Brain microvascular endothelial cell (primary cell): ENCODE data around the gene ATXN2L.
A peak's percentile ranks its signal among the peaks of the same experiment; 100 is the strongest.

ENCODE experiments used
- DNase-seq: peaks from one replicate; pipeline ENCODE4 v3.0.0-alpha.2; 2020
- H3K27ac ChIP-seq: fragments of 250-450 bp; sonication (Bioruptor Pico); 2 replicates; pipeline ENCODE4 v1.5.1; 2020; ENCODE audit warnings: mild to moderate bottlenecking, moderate library complexity
- H3K27me3 ChIP-seq: fragments of 250-450 bp; sonication (Bioruptor Pico); replicated peaks from 2 replicates; pipeline ENCODE4 v1.5.1; 2020; ENCODE audit warnings: mild to moderate bottlenecking
- H3K36me3 ChIP-seq: fragments of 250-450 bp; sonication (Bioruptor Pico); replicated peaks from 2 replicates; pipeline ENCODE4 v1.5.1; 2020; ENCODE audit warnings: mild to moderate bottlenecking
- H3K4me3 ChIP-seq: 2 replicates; pipeline ENCODE4 v1.5.1; 2011; ENCODE audit warnings: low read depth, mild to moderate bottlenecking, control low read depth, low read length, moderate library complexity
- in situ Hi-C: cut with HindIII; loops from 2 replicates; pipeline ENCODE4 v1.10.0; 2017; ENCODE audit warnings: low sequenced_read_pairs, low pct_ligation_motif_present
- TF ChIP-seq, protein P1 (sequence below): IDR thresholded peaks from 2 replicates; pipeline ENCODE4 v1.5.1; 2011; ENCODE audit warnings: low read depth, mild to moderate bottlenecking, moderate library complexity, low read length, control low read depth, inconsistent platforms; ENCODE audit errors: missing control alignments

The ATXN2L gene

DNA sequence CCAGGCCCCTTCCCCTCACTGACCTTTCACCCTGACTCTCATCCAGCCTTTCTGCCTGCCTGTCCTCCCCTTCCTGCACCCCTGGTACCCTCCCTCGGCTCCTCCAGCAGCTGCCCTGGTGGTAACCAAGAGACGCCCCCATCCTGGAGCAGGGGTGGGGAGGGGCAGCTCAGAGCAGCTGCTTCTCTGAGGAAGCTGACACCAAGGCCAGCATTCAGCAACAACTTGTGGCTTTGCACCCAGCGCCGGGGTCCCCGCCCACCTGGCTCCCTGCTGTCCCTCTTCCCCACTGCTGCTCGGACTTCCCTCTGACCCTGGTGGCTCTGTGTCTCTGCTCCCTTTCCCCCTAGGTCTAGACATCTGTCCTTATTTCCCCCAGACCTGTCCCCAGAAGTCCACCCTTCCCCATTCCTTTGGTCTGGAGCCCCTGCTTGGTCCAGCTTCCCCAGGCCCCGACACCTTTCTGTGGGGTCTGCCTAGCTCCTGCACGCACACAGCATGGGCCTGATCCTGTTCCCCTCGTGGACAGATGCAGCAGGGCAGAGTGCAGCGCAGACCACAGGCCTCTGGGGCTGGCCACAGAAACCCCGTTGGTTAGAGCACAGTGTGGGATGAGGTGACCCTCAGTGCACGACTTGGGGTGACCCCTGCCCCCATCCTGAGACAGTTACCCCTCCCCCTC is 54.3 kb downstream of the ATXN2L start:
- Histone ChIP-seq H3K27ac (no peak overlapping the region), H3K27me3 (no peaks in the 10 kb centered on the region), H3K4me3 (no peak overlapping the region), H3K36me3 (peaks cover 15% of the 10 kb centered on the region)
- in situ Hi-C loops = no loop called here
- TF ChIP-seq, protein P1, sequence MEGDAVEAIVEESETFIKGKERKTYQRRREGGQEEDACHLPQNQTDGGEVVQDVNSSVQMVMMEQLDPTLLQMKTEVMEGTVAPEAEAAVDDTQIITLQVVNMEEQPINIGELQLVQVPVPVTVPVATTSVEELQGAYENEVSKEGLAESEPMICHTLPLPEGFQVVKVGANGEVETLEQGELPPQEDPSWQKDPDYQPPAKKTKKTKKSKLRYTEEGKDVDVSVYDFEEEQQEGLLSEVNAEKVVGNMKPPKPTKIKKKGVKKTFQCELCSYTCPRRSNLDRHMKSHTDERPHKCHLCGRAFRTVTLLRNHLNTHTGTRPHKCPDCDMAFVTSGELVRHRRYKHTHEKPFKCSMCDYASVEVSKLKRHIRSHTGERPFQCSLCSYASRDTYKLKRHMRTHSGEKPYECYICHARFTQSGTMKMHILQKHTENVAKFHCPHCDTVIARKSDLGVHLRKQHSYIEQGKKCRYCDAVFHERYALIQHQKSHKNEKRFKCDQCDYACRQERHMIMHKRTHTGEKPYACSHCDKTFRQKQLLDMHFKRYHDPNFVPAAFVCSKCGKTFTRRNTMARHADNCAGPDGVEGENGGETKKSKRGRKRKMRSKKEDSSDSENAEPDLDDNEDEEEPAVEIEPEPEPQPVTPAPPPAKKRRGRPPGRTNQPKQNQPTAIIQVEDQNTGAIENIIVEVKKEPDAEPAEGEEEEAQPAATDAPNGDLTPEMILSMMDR = no peak
- DNase-seq = no peak

DNA sequence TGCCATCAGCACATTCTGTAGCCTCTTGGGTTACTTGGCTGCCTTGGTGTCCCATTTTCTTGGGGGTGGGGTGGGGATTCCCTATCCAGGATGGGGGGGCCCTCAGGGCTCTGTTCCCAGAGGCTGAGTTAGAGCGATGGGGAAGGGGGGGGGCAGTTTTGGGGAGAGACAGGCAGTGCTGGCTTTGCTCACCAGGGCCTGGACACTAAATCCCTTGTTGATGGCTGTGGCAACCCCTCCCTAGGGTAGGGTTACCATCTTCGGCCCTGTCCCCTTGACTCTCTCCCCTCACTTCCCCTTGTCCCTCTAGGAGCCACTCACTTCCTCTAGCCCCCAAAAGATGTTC is 54.8 kb downstream of the ATXN2L start:
- Histone ChIP-seq H3K27me3 (no peaks in the 10 kb centered on the region), H3K36me3 (peaks cover 13% of the 10 kb centered on the region), H3K27ac (no peak overlapping the region), H3K4me3 (no peak overlapping the region)
- no peak for DNase-seq
- in situ Hi-C loops = no loop called here
- TF ChIP-seq, protein P1 = no peak

DNA sequence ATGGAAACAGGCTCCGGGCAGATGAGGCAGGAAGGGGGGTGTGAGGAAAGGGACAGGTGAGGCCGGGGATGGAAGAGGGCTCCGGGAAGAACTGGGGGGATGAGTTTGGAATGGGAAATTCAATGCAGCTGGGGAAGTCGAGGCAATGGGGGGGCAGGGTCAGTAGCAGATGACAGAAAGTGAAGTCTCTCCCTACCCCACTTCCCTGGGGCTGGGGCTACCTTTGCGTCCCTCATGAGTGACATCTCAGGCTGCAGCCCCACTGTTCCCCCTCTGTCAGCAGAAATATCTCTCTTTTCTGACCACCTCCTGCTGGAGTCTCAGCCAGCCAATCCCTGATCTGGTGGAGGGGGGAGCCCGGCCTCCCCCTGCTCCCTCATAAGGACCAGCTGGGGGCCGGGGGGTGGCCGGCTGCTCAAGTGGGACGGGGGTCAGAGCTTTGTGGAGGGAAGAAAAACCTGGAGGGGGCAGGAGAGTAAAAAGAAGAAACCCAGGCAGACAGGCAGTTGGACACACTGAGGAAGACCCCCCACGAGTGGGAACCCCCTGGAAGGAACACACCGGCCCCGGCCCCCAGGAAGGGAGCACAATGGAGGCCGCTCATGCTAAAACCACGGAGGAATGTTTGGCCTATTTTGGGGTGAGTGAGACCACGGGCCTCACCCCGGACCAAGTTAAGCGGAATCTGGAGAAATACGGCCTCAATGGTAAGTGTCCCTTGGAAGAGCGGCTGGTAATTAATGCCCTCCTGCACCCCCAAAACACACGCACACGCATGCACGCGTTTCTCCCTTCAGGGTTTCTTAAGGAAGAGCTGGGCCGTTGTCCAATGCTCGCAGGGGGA is 55.5 kb downstream of the ATXN2L start, which contains the start of gene ATP2A1:
Gene ATP2A1, plus strand, starts transcription at position 406 of the 844 bp plus-strand sequence. Its CDS starts 184 bp downstream, at position 590.
- Histone ChIP-seq H3K4me3 (peak within 1 kb of the TSS; percentile 67), H3K27ac (no peak within 1 kb of the TSS)
- TF ChIP-seq, protein P1 = no peak

DNA sequence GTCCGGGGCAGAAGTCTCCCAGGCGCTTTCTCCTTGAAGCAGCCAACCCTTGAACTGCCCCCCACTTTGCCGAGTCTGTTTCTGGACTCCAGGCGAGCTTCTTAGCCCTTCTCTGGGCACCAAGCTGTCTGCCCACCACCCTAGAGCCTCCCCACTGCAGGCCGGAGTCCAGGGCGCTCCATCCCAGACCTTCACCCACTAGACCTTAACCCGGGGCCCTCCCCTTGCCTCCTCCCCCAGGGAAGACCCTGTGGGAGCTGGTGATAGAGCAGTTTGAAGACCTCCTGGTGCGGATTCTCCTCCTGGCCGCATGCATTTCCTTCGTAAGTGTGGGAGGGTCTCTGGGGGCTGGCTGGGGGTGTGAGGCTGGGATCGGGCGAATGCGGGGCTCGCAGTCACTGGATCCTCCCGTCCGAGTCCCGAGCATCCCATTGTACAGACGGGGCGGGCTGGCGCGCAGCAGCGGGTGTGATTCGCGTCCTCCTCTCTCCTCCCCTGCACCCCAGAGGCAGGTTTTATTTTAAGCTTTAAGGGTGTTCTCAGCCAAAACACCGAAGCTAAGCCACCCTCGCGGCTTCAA is 56.6 kb downstream of the ATXN2L start:
- Histone ChIP-seq H3K27me3 (no peaks in the 10 kb centered on the region), H3K27ac (no peak overlapping the region), H3K36me3 (peaks cover 2% of the 10 kb centered on the region), H3K4me3 (peak overlapping the region; percentile 67)
- TF ChIP-seq, protein P1 = no peak
- in situ Hi-C loops = no loop called here
- no peak for DNase-seq

More for the DNA sequence above, 55.5 kb downstream of the ATXN2L start, which contains the start of gene ATP2A1:
- Histone ChIP-seq H3K27me3 (no peaks in the 10 kb centered on the region), H3K36me3 (peaks cover 7% of the 10 kb centered on the region)
- in situ Hi-C loops = no loop called here
- DNase-seq = no peak

DNA sequence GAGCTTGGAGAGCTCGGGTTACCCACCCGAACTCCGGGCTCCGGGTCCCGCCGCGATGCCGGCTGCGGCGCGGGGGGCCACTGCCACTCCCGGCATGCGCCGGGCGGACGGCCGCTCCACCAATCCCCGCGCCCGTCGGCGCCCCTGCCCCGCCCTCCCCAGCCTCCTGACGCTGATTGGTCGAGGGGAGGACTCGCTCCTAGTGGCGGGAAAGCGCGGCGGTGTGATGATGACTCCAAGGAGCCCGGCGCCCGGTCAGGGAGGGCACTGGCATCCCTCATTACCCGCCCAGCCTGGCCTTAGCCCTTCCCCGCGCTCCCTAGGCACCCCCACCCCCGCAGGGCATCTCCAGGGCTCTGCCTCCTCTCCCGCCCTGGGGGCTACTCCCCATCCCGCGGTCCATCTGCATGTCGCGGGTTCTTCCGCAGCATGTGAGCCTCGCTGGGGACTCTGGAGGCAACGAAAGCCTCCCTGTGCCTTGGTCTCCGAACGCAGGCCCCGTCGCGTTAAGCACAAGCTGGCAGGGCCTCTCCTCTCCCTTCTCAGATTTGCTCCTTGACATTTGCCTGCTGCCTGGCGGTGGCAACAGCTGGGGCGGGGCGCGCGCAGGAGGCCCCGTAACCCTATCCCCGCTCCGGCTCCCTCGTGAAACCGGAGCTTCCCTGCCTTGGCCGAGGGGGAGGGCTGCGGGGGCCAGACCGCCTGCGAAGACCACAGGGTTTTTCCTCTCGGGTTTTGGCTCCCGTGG is 57.2 kb downstream of the ATXN2L start:
- TF ChIP-seq, protein P1 = no peak
- in situ Hi-C loops = no loop called here
- H3K27me3 ChIP-seq = no peaks in the 10 kb centered on the region
- peak overlapping the region; percentile 67 for H3K4me3 ChIP-seq
- H3K36me3 ChIP-seq = no peaks in the 10 kb centered on the region
- H3K27ac ChIP-seq = no peak overlapping the region
- peak; percentile 76 for DNase-seq
